HG03135 (cell line): ENCODE measurements around the gene FAM120A.

ENCODE experiments used
- ATAC-seq: cut with Tn5 transposase; IDR thresholded peaks from one replicate; pipeline ENCODE4 v1.9.1; 2021; ENCODE audit warnings: mild to moderate bottlenecking, moderate library complexity; ENCODE audit not compliant: unreplicated experiment

Gene FAM120A

DNA sequence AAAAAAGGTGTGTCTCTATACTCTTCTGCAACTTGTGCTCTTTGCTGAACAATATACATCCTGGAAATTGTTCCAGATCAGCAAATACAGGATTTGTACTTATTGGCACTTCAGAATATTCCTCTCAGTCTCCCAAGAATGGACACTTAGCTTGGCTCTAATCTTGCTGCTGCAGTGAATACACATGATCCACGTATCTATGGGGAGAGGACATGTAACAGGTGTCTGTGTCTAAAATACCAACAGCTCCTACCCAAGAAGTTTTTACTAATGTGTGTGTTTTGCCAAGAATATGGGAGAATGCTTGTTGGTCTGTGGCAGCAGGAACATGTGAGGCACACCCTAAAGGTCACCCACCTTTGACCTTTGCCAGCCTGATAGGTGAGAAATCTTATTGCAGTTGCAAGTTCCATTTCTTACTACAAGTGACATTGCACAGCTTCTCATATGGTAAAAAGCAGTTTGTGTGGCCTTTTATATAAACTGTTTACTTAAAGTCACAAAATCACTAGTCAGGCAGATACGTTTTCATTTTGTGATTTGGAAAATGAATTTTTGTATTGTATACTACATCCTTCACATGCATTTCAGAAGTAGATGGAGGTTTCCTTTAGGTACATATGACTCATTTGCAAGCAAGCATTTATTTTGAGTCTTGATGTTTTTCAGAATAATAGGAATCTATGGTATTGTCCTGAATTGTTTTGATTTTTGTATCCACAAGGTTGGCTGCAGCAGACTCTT lies 160.7 kb downstream of the FAM120A start:
- ATAC-seq: no peak

DNA sequence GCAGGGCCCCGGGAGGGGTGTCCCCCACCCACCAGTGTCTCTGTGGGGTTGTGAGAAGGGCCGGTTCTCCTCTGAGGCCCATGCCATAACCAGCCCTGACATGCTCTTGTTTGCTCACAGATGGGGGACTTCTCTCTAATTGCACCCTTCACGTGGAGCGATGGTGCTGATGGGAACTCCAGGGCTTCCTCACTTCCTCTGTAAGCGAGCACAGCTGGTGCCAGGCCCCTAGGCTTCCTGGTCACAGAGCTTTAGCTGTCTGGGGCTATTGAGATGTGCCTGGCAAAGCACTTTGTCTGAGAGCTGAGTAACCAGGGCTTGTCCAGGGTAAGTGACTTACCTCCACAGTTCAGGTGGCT lies 161.3 kb downstream of the FAM120A start:
- ATAC-seq: no peak

DNA sequence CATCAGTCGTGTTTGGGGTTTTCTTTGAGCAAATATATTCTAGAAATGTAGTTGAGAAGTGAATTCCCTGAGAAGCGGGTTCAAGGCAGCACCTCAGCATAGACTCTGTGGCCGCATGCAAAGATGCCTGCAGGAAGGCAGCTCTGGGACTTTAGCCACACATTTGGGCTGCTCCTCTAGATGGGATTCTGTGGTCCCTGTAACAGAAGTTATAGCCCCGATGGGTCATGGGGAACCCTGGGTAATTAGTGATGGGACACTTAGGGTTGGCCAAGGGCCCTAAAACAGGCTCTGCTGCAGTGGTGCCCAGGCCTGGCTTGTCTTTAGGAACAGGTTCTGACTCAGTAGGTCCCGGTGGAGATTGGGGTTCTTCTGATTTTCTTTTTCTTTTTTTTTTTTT lies 161.7 kb downstream of the FAM120A start:
- ATAC-seq: no peak

DNA sequence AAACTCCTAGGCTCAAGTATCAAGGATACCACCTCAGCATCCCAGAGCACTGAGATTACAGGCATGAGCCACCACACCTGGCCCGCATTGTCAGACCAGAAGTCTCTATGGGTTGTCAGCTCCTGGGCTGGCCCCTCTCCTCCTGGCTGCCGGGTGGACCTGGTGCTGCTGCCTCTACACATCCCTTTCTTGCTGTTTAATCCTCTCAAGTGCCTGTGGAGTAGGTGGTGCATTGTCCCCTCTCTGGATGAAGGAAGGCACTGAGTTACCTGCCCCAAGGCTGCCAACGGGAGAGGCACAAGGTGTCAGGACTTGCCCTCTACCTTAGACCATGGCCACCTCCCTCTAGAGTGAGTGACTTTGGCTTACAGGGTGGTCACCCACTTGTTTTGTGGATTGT lies 162.3 kb downstream of the FAM120A start:
- ATAC-seq: no peak

DNA sequence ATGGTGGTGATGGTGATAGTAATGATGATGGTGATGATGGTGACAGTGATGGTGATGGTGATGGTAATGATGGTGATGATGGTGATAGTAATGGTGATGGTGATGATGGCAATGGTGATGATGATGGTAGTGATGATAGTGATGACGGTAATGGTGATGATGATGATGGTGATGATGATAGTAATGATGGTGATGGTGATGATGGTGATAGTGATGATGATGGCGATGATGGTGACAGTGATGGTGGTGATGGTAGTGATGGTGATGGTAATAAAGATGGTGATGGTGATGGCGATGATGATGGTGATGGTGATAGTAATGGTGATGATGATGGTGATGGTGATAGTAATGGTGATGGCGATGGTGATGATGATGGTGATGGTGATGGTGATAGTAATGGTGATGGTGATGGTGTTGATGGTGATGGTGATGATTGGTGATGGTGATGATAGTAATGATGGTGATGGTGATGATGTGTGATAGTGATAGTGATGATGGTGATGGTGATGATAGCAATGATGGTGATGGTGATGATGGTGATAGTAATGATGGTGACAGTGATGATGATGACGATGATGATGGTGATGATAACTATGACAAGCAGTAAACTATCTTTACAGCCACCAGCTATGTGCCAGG lies 163.5 kb downstream of the FAM120A start:
- no peak for ATAC-seq
